Immature natural killer cell (primary cell): ENCODE measurements around the gene LAS1L. TPM values are rescaled to one million over a fixed set of nuclear protein-coding genes. Genes with fewer than 3 reads are reported as not detected.
A peak's percentile ranks its signal among the peaks of the same experiment; 100 is the strongest.
"Not testable (repeated sequence)": the region's sequence is repeated elsewhere in the genome, so short reads cannot be mapped to it uniquely, and the experiment has no call there.

Experiments
- DNase-seq, 3 donors: peaks; one replicate each; pipeline ENCODE4 v3.0.0; 2022; ENCODE audit warnings: mixed read lengths in 1 of 3
- H3K27ac Mint-ChIP-seq, 6 donors: one replicate each; pipeline ENCODE4 v1.8.0; 2020; ENCODE audit warnings: mixed read lengths in 6 of 6, mild to moderate bottlenecking in 5 of 6, inconsistent platforms in 4 of 6, moderate library complexity in 3 of 6
- H3K27me3 Mint-ChIP-seq, 3 donors: one replicate each; pipeline ENCODE4 v1.8.0; 2020 to 2021; ENCODE audit warnings: low read depth in 3 of 3, mild to moderate bottlenecking in 3 of 3, mixed read lengths in 3 of 3, moderate library complexity in 3 of 3, inconsistent platforms in 1 of 3
- H3K36me3 Mint-ChIP-seq, 3 donors: one replicate each; pipeline ENCODE4 v1.8.0; 2020; ENCODE audit warnings: mixed read lengths in 3 of 3, inconsistent platforms in 2 of 3, mild to moderate bottlenecking in 2 of 3
- H3K4me1 Mint-ChIP-seq, 2 donors: one replicate each; pipeline ENCODE4 v1.8.0; 2020; ENCODE audit warnings: inconsistent platforms in 2 of 2, mild to moderate bottlenecking in 2 of 2, mixed read lengths in 2 of 2, moderate library complexity in 1 of 2
- H3K4me3 Mint-ChIP-seq, 5 donors: one replicate each; pipeline ENCODE4 v1.8.0; 2020; ENCODE audit warnings: mild to moderate bottlenecking in 5 of 5, mixed read lengths in 5 of 5, inconsistent platforms in 3 of 5, moderate library complexity in 3 of 5
- H3K9me3 Mint-ChIP-seq, 6 donors: one replicate each; pipeline ENCODE4 v1.8.0; 2020; ENCODE audit warnings: mild to moderate bottlenecking in 6 of 6, mixed read lengths in 6 of 6, inconsistent platforms in 4 of 6, moderate library complexity in 3 of 6
- polyA plus RNA-seq, 3 donors: library from polyadenylated mRNA; unstranded; fragments of 300-500 nt; fragmentation: Illumina TruSeq; gene quantifications; one replicate each; pipeline ENCODE4 v1.2.3, GENCODE V29; 2021

The LAS1L gene
- polyA plus RNA-seq: 10 to 100 TPM; 31.8 to 39.3 (median 38.3) TPM

DNA sequence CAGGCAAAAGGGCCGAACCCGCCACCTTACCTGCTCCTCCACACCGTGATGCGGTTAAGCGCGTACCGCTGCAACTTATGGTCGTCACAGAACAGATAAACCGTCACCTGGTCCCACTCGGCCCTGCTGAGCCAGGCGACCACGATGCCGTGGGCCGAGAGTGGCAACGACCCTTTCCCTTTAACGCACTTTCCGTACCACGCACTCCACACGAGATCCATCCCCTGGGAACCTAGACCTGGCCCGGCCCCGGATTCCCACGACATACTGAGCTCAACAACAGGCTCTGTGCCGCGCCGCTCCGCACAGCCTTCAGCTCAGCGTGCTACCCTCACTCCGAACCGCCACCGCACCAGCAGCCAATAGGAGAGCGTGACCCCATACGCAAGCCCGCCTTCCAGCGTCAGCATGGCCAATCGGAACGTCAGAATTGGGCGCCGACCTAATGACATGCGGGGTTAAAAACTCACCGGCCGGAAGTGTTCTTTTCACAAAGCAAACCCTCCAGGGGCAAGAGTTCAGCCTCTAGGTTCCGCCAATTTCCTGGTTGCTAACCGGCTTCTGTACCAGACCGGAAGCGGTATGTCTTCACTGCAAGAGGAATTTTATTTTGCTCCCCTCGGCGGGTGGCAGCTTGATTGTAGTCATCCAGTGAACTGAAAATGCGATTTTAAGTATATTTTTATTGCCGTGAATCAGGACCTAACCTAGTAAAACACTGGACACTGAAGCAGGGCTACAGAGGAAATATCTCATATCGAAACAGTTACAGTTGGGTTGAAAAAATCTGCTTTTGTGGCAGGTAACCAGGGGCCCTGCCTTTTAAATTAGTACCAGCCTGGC, at the start of gene LAS1L:
TSS of gene LAS1L (minus strand) at position 338 of the 843 bp plus-strand sequence. CDS start at position 266, 72 bp downstream.
- peaks cover 4 to 5% (median 4%) of the 10 kb centered on the region in 3 donors for H3K27me3 Mint-ChIP-seq
- peak; percentile 89 to 93 (median 92) for DNase-seq
- H3K4me3 Mint-ChIP-seq: peak within 1 kb of the TSS; percentile 95 to 100 (median 100)
- peak within 1 kb of the TSS; percentile 92 to 100 (median 97) for H3K27ac Mint-ChIP-seq
- no peaks in the 10 kb centered on the region for H3K9me3 Mint-ChIP-seq
- peaks cover 0 to 4% (median 0%) of the 10 kb centered on the region in 3 donors for H3K36me3 Mint-ChIP-seq
- peaks cover 17 to 25% of the 10 kb centered on the region in 2 donors for H3K4me1 Mint-ChIP-seq

DNA sequence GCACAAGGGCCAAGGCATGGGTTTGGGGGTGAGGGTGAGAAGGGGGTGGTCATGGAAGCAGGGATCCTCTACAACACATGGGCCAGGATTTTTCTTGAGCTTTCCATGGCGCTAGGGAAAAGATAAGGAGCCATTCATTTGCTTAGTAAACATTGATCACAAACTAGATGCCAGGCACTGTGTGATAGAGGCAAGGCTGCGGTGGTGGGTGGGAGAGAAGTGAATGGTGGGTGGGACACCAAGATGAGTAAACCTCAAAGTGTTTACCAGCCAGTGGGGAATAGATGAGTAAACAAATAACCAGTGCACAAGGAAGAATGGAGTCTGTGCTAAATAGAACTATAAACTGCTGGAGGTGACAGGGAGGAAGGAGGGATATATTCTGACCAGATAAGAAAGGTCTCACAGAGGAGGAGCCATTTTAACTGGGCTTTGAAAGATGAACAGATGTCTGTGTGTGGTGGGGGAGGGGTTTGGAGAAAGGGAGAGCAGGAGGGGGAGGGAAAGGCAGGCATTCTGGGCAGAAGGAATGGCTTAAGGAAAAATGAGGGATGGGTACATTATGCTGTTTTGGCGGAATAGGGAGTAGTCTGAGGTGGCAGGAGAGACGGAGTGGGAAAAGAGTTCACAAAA, 48.0 kb upstream of the LAS1L start:
- peaks cover 7 to 8% of the 10 kb centered on the region in 2 donors for H3K4me1 Mint-ChIP-seq
- no peak overlapping the region for H3K27ac Mint-ChIP-seq
- no peak for DNase-seq
- no peaks in the 10 kb centered on the region for H3K36me3 Mint-ChIP-seq
- peaks cover 0 to 4% (median 0%) of the 10 kb centered on the region in 6 donors for H3K9me3 Mint-ChIP-seq
- H3K27me3 Mint-ChIP-seq: peaks cover 2 to 5% (median 3%) of the 10 kb centered on the region in 3 donors
- H3K4me3 Mint-ChIP-seq: no peak overlapping the region

DNA sequence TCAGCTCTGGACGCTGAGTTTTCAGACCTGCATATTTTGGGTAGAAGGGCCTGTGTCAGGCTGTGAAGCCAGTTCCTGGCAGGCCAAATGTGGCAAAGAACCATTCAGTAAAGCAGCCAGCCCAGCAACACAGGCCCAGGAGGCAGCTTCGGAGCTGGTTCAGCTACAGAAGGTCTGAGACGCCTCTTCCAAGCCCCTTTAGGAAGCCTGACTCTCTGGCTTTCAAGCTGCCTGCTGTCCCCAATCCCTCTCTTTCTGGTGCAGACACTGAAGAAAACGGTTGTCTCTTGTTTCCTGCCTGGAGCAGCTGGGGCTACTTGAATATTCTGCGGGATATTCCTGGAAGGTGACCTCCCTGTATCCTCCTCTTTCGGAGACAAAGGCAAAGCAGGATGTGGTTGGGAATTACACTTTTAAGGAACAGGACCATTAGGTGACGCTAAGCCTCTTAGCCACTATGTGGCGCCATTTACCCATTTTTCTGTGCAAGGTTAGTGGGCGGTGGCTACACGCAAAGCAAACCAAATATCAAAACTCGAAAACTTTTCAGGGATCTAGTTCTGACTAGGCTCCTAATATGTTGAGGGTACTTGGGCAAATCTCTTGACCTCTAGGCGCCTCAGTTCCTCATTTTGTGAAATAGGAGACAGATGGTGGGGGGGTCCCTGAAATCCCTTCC, 47.2 kb upstream of the LAS1L start:
- Mint-ChIP-seq H3K27ac (no peak overlapping the region), H3K27me3 (peaks cover 2 to 5% (median 4%) of the 10 kb centered on the region in 3 donors), H3K36me3 (no peaks in the 10 kb centered on the region), H3K9me3 (peaks cover 0 to 2% (median 0%) of the 10 kb centered on the region in 6 donors), H3K4me1 (peaks cover 7 to 8% of the 10 kb centered on the region in 2 donors), H3K4me3 (no peak overlapping the region)
- DNase-seq: peak; percentile 63 to 69 (median 66)

DNA sequence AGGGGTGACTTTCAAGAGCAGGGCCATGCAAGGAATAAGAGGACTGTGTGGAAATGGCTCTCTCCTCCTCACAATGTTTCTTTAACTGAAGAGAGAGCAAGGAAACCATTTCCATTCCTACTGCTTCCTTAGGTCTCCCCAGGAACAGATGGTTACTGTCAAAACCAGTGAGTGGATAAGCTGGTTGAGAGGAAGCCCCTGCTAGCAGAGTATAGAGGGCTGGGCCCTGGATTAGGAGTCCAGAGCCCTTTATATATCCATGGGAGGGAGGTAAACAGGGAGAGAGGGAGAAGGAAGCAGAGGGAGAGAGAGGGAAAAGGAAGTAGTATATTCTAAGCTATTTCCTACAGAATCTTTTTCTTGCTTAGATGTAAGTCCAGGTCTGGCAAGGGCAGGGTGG, 43.8 kb upstream of the LAS1L start:
- Mint-ChIP-seq H3K9me3 (peaks cover 0 to 2% (median 0%) of the 10 kb centered on the region in 6 donors), H3K4me3 (no peak overlapping the region), H3K27me3 (peaks cover 2 to 6% (median 5%) of the 10 kb centered on the region in 3 donors), H3K27ac (peak overlapping the region in 1 of 6 donors; percentile 40), H3K36me3 (no peaks in the 10 kb centered on the region), H3K4me1 (peaks cover 6 to 7% of the 10 kb centered on the region in 2 donors)
- DNase-seq: no peak

DNA sequence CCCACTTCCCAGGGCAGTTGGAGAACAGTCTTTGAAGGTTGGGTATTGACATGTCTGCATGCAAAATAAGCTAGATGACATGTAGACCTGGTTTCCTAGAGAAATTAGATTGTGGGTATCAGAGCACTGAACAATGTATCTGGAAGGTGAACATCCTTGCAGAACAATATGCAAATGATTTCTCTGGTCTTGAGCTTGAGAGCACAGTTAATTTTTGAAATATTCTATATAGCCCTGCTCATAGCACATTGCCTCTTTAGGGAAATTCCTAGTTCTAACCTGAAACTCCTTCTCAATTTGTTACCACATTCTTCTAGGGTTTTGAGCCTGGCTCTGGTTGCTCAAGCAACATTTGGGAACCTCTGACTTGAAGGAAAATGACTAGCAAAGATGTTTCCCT, 41.6 kb upstream of the LAS1L start:
- H3K4me1 Mint-ChIP-seq: no peaks in the 10 kb centered on the region
- peaks cover 2 to 6% (median 5%) of the 10 kb centered on the region in 3 donors for H3K27me3 Mint-ChIP-seq
- peaks cover 0 to 2% (median 0%) of the 10 kb centered on the region in 6 donors for H3K9me3 Mint-ChIP-seq
- no peak for DNase-seq
- no peak overlapping the region for H3K27ac Mint-ChIP-seq
- no peak overlapping the region for H3K4me3 Mint-ChIP-seq
- H3K36me3 Mint-ChIP-seq: no peaks in the 10 kb centered on the region

DNA sequence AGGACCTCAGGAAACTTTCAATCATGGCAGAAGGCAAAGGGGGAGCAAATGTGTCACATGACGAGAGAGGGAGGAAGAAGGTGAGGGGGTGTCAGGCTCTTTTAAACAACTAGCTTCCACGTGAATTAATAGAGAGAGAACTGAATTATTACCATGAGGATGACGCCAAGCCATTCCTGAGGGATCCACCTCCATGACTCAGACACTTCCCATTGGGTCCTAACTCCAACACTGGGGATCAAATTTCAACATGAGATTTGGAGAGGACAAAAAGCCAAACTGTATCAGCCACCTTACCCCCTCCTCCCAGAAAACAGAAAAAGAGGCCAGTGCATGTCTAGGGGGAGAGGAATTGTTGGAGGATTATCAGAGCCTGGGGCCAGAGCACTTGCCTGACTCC, 40.4 kb upstream of the LAS1L start:
- Mint-ChIP-seq H3K27ac (no peak overlapping the region), H3K4me1 (no peaks in the 10 kb centered on the region), H3K9me3 (peaks cover 0 to 2% (median 0%) of the 10 kb centered on the region in 6 donors), H3K4me3 (no peak overlapping the region), H3K27me3 (peaks cover 2 to 6% (median 3%) of the 10 kb centered on the region in 3 donors), H3K36me3 (no peaks in the 10 kb centered on the region)
- no peak for DNase-seq

DNA sequence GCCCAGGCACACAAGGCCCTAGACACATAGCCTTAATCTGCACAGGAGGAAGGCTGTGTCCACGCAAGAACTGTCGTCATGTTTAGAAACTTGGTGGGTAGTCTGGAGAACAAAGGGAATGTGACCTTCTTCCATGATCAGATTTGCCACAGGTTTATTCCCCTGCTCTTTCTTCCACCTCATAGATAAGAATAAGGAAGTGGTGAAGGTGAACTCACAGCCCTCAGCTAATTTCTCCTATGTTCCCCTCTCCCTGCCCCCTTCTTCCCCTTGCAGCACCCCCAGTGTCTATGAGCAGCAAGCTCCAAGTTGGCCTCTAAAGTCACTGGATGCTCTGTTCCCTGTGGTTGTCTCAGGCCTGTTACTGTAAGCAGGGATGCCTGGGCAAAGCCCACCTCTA, 39.8 kb upstream of the LAS1L start:
- Mint-ChIP-seq H3K36me3 (no peaks in the 10 kb centered on the region), H3K9me3 (no peaks in the 10 kb centered on the region), H3K4me1 (no peaks in the 10 kb centered on the region), H3K4me3 (no peak overlapping the region), H3K27me3 (peaks cover 0 to 6% (median 3%) of the 10 kb centered on the region in 3 donors), H3K27ac (no peak overlapping the region)
- DNase-seq: no peak

DNA sequence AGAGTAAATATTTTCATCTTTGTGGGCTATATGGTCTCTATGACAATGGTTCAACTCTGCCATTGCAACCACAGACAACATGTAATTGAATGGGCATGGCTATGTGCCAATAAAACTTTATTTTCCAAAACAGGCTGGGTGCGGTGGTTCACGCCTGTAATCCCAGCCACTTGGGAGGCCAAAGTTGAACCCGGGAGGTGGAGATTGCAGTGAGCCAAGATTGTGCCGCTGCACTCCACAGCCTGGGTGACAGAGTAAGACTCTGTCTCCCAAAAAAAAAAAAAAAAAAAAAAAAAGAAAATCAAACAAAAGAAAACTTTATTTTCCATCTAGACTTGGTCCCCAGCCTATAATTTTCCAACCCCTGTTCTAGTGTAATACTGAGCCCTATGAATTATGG, 38.4 kb upstream of the LAS1L start:
- Mint-ChIP-seq H3K4me3 (no peak overlapping the region), H3K36me3 (no peaks in the 10 kb centered on the region), H3K27me3 (peaks cover 0 to 3% (median 1%) of the 10 kb centered on the region in 3 donors), H3K4me1 (no peaks in the 10 kb centered on the region), H3K9me3 (no peaks in the 10 kb centered on the region), H3K27ac (no peak overlapping the region)
- DNase-seq: no peak

DNA sequence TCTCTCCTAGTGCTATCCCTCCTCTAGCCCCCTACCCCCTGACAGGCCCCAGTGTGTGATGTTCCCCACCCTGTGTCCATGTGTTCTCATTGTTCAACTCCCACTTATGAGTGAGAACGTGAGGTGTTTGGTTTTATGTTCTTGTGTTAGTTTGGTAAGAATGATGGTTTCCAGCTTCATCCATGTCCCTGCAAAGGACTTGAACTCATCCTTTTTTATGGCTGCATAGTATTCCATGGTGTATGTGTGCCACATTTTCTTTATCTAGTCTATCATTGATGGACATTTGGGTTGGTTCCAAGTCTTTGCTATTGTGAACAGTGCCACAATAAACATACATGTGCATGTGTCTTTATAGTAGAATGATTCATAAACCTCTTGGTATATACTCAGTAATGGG, 28.3 kb upstream of the LAS1L start:
- not testable (repeated sequence) for H3K9me3 Mint-ChIP-seq, DNase-seq, H3K27ac Mint-ChIP-seq, H3K36me3 Mint-ChIP-seq, H3K4me1 Mint-ChIP-seq, H3K4me3 Mint-ChIP-seq
- H3K27me3 Mint-ChIP-seq: peaks cover 2 to 28% (median 7%) of the 10 kb centered on the region in 3 donors

DNA sequence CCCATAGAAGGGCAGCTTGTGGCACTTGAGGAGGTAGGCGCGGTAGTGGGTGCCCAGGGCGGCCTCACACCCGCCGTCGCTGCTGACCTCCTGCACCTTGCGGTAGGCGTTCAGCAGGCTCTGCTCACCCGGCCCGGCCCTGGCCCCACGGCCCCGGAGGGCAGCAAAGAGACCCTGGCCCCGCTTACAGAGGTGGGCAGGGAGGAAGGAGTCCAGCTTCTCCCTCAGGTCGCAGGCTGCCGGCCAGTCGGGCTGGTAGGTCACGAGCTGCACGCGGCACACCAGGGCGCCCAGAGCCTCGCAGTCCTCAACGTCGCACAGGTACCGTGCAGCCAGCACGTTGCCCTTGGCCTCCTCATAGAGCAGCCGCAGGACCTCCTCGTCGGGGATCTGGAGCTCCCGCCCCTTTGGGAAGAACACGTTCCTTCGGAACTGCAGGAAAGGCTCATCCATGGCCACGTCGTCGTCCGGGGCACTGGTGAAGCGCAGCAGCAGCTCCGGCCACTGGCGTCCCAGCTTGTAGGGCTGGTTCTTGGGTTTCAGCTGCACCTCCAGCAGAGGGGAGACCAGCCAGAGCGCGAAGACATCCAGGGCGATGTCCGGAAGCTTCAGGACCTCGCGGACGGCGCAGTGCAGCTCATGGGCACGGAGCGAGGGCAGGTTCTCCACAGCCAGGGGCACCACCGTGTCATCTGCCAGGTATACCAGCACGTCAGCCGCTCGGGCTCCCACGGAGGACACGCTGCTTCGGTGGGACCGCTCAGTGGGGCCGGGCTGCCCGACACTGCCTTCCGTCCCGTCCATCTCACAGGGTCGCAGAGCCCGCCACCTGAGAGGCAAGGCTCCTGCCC, 17.1 kb upstream of the LAS1L start:
- Mint-ChIP-seq H3K4me1 (no peaks in the 10 kb centered on the region), H3K27ac (no peak overlapping the region), H3K36me3 (no peaks in the 10 kb centered on the region), H3K27me3 (peaks cover 0 to 5% (median 4%) of the 10 kb centered on the region in 3 donors), H3K9me3 (no peaks in the 10 kb centered on the region), H3K4me3 (no peak overlapping the region)
- no peak for DNase-seq

DNA sequence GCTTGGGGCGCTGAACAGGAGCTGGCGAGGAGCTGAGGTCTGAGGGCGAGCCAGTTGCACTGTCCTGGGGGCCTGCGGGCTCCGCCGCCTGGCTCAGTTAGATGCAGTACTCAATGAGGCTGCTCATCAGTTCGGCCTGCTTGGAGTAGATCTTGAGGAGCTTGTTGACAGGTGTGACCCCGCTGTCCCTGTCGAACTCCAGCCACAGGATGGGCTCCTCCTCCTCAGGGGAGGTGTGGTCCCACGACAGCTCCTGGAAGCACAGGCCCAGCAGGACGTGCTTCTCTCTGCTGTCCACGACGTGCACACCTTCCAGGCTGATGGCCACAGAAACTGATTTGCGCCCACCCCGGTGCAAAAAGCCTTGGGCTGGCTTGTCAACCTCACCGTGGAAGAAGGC, 16.5 kb upstream of the LAS1L start:
- no peaks in the 10 kb centered on the region for H3K4me1 Mint-ChIP-seq
- no peaks in the 10 kb centered on the region for H3K9me3 Mint-ChIP-seq
- DNase-seq: no peak
- no peak overlapping the region for H3K4me3 Mint-ChIP-seq
- no peak overlapping the region for H3K27ac Mint-ChIP-seq
- H3K27me3 Mint-ChIP-seq: peaks cover 0 to 5% (median 4%) of the 10 kb centered on the region in 3 donors
- H3K36me3 Mint-ChIP-seq: no peaks in the 10 kb centered on the region

DNA sequence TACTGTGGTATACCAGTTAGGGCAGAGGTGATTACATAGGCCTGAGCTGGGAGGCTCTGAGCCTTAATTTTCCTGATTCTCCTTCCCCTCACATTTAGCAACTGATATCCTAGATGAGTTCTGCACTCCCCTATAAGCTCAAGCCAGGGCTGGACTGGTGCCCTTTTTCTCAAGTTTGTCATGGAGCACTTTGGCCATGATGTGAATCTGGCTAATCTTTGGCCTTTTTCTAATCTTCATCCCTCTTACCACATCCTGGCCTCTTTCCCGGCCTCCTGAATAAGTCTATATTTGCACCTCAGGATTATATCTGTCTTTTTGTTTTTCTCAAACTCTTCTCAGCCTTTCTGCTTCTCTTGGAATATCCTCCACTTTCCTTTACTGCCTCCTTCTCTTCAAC, 10.9 kb upstream of the LAS1L start:
- no peak for DNase-seq
- Mint-ChIP-seq H3K27me3 (peaks cover 0 to 3% (median 0%) of the 10 kb centered on the region in 3 donors), H3K36me3 (no peaks in the 10 kb centered on the region), H3K4me3 (no peak overlapping the region), H3K9me3 (no peaks in the 10 kb centered on the region), H3K4me1 (no peaks in the 10 kb centered on the region), H3K27ac (no peak overlapping the region)

DNA sequence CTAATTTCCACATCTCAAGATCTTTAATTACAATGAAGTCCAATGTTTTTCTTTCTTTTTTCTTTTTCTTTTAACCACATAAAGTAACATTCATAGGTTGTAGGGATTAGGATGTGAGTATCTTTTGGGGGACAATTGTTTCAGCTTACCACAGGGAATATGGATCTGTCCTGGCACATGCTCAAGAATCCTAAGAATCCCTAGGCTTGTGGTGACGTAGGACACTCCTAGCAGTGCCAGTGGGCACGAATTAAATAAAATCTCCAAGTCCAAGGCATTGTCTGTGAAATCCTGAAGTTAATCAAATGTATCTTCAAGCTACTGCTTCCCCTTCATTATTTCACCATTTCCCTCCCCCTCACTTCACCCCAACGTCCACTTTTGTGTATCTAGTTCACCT, 2.6 kb upstream of the LAS1L start:
- no peaks in the 10 kb centered on the region for H3K36me3 Mint-ChIP-seq
- no peak overlapping the region for H3K4me3 Mint-ChIP-seq
- H3K9me3 Mint-ChIP-seq: no peaks in the 10 kb centered on the region
- no peak overlapping the region for H3K27ac Mint-ChIP-seq
- peaks cover 1 to 6% (median 4%) of the 10 kb centered on the region in 3 donors for H3K27me3 Mint-ChIP-seq
- DNase-seq: no peak
- H3K4me1 Mint-ChIP-seq: peaks cover 17 to 25% of the 10 kb centered on the region in 2 donors
